Measurements from ENCODE around the gene CYSLTR2. TPM values are rescaled to one million over a fixed set of nuclear protein-coding genes. Genes with fewer than 3 reads are reported as not detected.

The CYSLTR2 gene
- total RNA-seq, 1 experiment from 2014 or later: not detected

GRCh38 chr13:48728876-48729275 is 75.1 kb downstream of the CYSLTR2 start:
- peaks cover 15% of the 10 kb centered on the region for H3K27me3 Mint-ChIP-seq (ENCODE audit: low read depth)
- H3K27ac Mint-ChIP-seq: no peak overlapping the region
- H3K4me3 Mint-ChIP-seq: no peak overlapping the region
- ChIA-PET CTCF (no interaction called here), POLR2A (no interaction called here)
- TF ChIP-seq MXD4 (CRISPR knock-in tag; IDR thresholded peaks at IDR 0.05; ENCODE audit: borderline replicate concordance) (no peak), E2F5 (CRISPR knock-in tag; IDR thresholded peaks at IDR 0.05) (no peak), FOXP1 (CRISPR knock-in tag; IDR thresholded peaks at IDR 0.05; ENCODE audit: borderline replicate concordance) (no peak), ZNF671 (CRISPR knock-in tag; IDR thresholded peaks at IDR 0.05) (no peak), ATF1 (CRISPR knock-in tag; IDR thresholded peaks at IDR 0.05) (no peak), OVOL2 (CRISPR knock-in tag; IDR thresholded peaks at IDR 0.05; ENCODE audit: borderline replicate concordance) (no peak), HMGA2 (CRISPR knock-in tag; IDR thresholded peaks at IDR 0.05) (no peak), CREM (CRISPR knock-in tag; IDR thresholded peaks at IDR 0.05) (no peak), TCF7 (CRISPR knock-in tag; IDR thresholded peaks at IDR 0.05; ENCODE audit: low read depth) (no peak), ZNF232 (CRISPR knock-in tag; IDR thresholded peaks at IDR 0.05) (no peak), CBFB (CRISPR knock-in tag; IDR thresholded peaks at IDR 0.05; ENCODE audit: low read depth) (no peak), ZMAT4 (CRISPR knock-in tag; IDR thresholded peaks at IDR 0.05) (no peak), IRF1 (CRISPR knock-in tag; IDR thresholded peaks at IDR 0.05) (no peak), FOXP4 (CRISPR knock-in tag; IDR thresholded peaks at IDR 0.05) (no peak), ZNF423 (CRISPR knock-in tag; IDR thresholded peaks at IDR 0.05) (no peak), JUN (CRISPR knock-in tag; IDR thresholded peaks at IDR 0.05) (no peak)
- TF ChIP-seq, protein P1, sequence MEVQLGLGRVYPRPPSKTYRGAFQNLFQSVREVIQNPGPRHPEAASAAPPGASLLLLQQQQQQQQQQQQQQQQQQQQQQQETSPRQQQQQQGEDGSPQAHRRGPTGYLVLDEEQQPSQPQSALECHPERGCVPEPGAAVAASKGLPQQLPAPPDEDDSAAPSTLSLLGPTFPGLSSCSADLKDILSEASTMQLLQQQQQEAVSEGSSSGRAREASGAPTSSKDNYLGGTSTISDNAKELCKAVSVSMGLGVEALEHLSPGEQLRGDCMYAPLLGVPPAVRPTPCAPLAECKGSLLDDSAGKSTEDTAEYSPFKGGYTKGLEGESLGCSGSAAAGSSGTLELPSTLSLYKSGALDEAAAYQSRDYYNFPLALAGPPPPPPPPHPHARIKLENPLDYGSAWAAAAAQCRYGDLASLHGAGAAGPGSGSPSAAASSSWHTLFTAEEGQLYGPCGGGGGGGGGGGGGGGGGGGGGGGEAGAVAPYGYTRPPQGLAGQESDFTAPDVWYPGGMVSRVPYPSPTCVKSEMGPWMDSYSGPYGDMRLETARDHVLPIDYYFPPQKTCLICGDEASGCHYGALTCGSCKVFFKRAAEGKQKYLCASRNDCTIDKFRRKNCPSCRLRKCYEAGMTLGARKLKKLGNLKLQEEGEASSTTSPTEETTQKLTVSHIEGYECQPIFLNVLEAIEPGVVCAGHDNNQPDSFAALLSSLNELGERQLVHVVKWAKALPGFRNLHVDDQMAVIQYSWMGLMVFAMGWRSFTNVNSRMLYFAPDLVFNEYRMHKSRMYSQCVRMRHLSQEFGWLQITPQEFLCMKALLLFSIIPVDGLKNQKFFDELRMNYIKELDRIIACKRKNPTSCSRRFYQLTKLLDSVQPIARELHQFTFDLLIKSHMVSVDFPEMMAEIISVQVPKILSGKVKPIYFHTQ (CRISPR knock-in tag; IDR thresholded peaks at IDR 0.05): no peak
- TF ChIP-seq, protein P2, sequence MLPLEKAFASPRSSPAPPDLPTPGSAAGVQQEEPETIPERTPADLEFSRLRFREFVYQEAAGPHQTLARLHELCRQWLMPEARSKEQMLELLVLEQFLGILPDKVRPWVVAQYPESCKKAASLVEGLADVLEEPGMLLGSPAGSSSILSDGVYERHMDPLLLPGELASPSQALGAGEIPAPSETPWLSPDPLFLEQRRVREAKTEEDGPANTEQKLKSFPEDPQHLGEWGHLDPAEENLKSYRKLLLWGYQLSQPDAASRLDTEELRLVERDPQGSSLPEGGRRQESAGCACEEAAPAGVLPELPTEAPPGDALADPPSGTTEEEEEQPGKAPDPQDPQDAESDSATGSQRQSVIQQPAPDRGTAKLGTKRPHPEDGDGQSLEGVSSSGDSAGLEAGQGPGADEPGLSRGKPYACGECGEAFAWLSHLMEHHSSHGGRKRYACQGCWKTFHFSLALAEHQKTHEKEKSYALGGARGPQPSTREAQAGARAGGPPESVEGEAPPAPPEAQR (CRISPR knock-in tag; IDR thresholded peaks at IDR 0.05): no peak
- TF ChIP-seq, protein P3, sequence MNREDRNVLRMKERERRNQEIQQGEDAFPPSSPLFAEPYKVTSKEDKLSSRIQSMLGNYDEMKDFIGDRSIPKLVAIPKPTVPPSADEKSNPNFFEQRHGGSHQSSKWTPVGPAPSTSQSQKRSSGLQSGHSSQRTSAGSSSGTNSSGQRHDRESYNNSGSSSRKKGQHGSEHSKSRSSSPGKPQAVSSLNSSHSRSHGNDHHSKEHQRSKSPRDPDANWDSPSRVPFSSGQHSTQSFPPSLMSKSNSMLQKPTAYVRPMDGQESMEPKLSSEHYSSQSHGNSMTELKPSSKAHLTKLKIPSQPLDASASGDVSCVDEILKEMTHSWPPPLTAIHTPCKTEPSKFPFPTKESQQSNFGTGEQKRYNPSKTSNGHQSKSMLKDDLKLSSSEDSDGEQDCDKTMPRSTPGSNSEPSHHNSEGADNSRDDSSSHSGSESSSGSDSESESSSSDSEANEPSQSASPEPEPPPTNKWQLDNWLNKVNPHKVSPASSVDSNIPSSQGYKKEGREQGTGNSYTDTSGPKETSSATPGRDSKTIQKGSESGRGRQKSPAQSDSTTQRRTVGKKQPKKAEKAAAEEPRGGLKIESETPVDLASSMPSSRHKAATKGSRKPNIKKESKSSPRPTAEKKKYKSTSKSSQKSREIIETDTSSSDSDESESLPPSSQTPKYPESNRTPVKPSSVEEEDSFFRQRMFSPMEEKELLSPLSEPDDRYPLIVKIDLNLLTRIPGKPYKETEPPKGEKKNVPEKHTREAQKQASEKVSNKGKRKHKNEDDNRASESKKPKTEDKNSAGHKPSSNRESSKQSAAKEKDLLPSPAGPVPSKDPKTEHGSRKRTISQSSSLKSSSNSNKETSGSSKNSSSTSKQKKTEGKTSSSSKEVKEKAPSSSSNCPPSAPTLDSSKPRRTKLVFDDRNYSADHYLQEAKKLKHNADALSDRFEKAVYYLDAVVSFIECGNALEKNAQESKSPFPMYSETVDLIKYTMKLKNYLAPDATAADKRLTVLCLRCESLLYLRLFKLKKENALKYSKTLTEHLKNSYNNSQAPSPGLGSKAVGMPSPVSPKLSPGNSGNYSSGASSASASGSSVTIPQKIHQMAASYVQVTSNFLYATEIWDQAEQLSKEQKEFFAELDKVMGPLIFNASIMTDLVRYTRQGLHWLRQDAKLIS (CRISPR knock-in tag; IDR thresholded peaks at IDR 0.05; ENCODE audit: borderline replicate concordance): no peak
- H3K4me1 Mint-ChIP-seq: peaks cover 15% of the 10 kb centered on the region
- ATAC-seq (no peak), DNase-seq (ENCODE audit: low spot score) (no peak)
- no peaks in the 10 kb centered on the region for H3K36me3 Mint-ChIP-seq
- peaks cover 21% of the 10 kb centered on the region for H3K9me3 Mint-ChIP-seq

Measured in WTC11 (cell line).